ENCODE data around the gene TRIM38. TPM values are rescaled to one million over a fixed set of nuclear protein-coding genes. Genes with fewer than 3 reads are reported as not detected.

Gene TRIM38, protein sequence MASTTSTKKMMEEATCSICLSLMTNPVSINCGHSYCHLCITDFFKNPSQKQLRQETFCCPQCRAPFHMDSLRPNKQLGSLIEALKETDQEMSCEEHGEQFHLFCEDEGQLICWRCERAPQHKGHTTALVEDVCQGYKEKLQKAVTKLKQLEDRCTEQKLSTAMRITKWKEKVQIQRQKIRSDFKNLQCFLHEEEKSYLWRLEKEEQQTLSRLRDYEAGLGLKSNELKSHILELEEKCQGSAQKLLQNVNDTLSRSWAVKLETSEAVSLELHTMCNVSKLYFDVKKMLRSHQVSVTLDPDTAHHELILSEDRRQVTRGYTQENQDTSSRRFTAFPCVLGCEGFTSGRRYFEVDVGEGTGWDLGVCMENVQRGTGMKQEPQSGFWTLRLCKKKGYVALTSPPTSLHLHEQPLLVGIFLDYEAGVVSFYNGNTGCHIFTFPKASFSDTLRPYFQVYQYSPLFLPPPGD
- 10 to 100 TPM; 11.4 to 15.8 (median 12.6) TPM for total RNA-seq
- long read RNA-seq, donor 1, full-length matches to known transcripts, result 16 of 19 reads
- long read RNA-seq, donor 1, partial matches to known transcripts, result 0 of 19 reads
- long read RNA-seq, donor 1, other reads (novel, unspliced or antisense), result 3 of 19 reads
- long read RNA-seq, donor 2, full-length matches to known transcripts, result 6 of 14 reads
- long read RNA-seq, donor 2, partial matches to known transcripts, result 2 of 14 reads
- long read RNA-seq, donor 2, other reads (novel, unspliced or antisense), result 6 of 14 reads

DNA sequence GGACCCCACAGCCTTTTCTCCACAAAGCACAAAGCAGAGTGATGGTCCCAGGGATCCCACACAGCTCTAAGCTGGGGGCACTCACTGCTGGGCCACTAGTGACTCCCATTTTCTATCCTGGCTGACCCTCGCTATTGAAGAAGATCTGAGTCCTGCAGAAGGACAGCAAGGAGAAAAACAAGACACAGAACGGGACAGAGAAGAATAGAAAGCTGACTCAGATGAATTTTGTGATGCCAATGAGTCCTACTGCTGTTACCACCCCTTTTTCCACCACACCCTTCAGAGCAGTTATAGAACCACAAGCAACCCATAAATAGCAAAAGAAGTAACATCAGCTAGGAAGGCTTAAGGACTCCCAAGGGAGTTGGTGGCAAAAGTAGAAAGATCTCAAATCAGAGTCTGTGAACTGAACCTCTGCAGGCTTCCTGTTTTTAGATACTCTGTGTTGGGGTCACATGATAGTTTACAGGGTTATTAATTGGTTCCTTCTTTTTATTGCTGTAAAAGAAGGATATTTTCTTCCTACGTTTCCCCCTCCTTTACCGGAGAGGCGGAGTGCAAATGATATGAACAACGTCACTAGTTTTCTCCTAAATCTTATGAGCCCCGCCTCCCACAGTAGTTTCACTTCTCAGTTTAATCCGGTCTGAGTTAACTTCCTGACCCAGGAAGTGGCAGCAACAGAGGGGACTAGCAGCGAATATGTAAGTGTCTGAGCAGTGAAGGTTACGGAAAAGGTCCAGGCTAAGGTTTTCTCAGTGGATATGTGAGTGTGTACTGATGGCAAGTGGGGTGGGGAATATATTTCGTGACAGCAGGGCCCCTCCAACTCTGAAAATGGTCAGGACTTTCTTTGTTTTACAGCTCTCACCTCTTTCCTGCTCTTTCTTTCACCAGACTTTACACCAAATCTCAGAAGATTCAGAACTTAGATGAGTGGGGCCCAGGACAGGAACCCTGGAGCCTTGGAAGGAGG is at the start of gene TRIM38:
Gene TRIM38 (plus strand): TSS at position 654 of the 979 bp plus-strand sequence. CDS start 3,721 bp downstream, outside the sequence.
- DNase-seq (peak in 2 of 3 donors; percentile 43 to 94), ATAC-seq (peak; percentile 95)
- intact Hi-C loops (cut with DNase I, micrococcal nuclease), result no loop called here
- H3K4me1 ChIP-seq (ENCODE audit: low read depth), result peaks cover 10% of the 10 kb centered on the region
- no peaks in the 10 kb centered on the region for H3K36me3 ChIP-seq (ENCODE audit: low read depth)
- TF ChIP-seq, protein P1, sequence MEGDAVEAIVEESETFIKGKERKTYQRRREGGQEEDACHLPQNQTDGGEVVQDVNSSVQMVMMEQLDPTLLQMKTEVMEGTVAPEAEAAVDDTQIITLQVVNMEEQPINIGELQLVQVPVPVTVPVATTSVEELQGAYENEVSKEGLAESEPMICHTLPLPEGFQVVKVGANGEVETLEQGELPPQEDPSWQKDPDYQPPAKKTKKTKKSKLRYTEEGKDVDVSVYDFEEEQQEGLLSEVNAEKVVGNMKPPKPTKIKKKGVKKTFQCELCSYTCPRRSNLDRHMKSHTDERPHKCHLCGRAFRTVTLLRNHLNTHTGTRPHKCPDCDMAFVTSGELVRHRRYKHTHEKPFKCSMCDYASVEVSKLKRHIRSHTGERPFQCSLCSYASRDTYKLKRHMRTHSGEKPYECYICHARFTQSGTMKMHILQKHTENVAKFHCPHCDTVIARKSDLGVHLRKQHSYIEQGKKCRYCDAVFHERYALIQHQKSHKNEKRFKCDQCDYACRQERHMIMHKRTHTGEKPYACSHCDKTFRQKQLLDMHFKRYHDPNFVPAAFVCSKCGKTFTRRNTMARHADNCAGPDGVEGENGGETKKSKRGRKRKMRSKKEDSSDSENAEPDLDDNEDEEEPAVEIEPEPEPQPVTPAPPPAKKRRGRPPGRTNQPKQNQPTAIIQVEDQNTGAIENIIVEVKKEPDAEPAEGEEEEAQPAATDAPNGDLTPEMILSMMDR (IDR thresholded peaks at IDR 0.05), result no peak
- H3K4me3 ChIP-seq, result peak within 1 kb of the TSS; percentile 30
- H3K9me3 ChIP-seq, result no peaks in the 10 kb centered on the region

DNA sequence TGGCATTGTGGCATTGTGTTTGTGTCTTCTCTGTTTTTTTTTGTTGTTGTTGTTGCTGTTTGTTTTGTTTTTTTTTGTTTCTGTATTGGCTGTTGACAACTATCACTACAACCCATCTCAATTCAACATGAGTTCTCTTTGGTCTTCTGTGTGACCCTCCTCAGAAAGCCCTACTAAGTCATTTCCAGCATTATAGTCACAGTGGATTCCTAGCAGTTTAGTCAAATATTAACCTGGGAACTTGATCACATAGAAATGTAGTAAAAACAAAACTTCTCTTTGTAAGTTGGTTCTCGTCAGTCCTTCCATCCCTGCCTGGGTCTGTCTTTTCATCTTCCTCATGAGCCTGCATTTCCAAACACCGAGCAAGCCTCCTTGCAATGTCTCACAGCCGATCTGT is 48.9 kb upstream of the TRIM38 start:
- intact Hi-C loops (cut with DNase I, micrococcal nuclease), result no loop called here
- H3K4me1 ChIP-seq (ENCODE audit: low read depth), result no peaks in the 10 kb centered on the region
- H3K36me3 ChIP-seq (ENCODE audit: low read depth), result no peaks in the 10 kb centered on the region
- no peak overlapping the region for H3K4me3 ChIP-seq
- ATAC-seq (no peak), DNase-seq (no peak)
- TF ChIP-seq, protein P1 (IDR thresholded peaks at IDR 0.05), result no peak
- H3K9me3 ChIP-seq, result no peaks in the 10 kb centered on the region

DNA sequence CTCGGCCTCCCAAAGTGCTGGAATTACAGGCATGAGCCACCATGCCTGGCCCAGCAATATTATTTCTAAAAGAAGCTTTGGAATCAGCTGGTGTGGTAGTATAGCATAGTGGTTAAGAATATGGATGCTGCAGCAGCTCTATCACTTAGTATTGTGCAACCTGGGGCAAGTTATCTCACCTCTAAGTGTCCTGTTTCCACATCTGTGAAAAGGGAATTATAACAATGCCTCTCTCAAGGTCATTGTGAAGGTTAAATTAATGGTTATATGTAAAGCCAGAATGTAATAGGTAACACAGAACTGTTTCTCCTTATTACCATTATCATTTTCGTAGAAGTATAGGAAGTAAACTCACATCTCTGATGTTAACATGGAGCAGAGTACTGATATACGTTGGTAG is 46.3 kb upstream of the TRIM38 start:
- no peak overlapping the region for H3K4me3 ChIP-seq
- TF ChIP-seq, protein P1 (IDR thresholded peaks at IDR 0.05), result no peak
- H3K9me3 ChIP-seq, result no peaks in the 10 kb centered on the region
- ATAC-seq (no peak), DNase-seq (no peak)
- no peaks in the 10 kb centered on the region for H3K4me1 ChIP-seq (ENCODE audit: low read depth)
- intact Hi-C loops (cut with DNase I, micrococcal nuclease), result no loop called here
- no peaks in the 10 kb centered on the region for H3K36me3 ChIP-seq (ENCODE audit: low read depth)

DNA sequence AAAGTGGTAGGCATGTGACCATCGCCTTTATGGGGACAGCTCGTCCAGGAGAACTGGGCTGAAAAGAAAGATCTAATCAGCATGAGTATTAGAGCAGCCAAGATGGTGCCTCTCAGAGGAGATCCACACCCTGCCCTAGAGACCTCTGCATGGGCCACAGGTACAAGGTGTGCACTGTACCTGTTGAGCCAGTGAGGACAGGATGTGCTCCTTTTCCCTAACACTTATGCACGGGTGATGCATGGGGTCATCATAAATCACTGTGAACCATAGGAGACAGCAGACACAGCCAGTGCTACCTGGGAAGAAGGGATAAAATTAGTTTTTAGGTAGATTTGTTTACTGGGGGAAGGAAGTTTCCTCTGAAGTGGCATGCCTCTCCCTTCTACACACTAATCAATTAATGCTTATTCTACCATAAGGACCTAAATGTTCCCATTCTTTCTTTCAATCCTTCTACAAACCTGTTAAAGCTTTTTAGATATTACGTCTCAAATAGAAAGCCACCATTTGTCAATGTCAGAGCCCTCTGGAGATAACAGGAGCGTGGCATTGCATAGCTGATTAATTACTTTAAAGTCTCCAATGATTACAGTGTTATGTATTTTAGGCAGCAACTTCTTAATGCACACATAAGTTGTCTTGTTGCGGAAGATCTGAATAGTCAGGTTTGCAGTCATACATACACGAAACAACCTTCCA is 45.7 kb upstream of the TRIM38 start:
- no peaks in the 10 kb centered on the region for H3K36me3 ChIP-seq (ENCODE audit: low read depth)
- DNase-seq (no peak), ATAC-seq (no peak)
- H3K9me3 ChIP-seq, result no peaks in the 10 kb centered on the region
- TF ChIP-seq, protein P1 (IDR thresholded peaks at IDR 0.05), result no peak
- no peaks in the 10 kb centered on the region for H3K4me1 ChIP-seq (ENCODE audit: low read depth)
- no peak overlapping the region for H3K4me3 ChIP-seq
- intact Hi-C loops (cut with DNase I, micrococcal nuclease), result no loop called here
